Panc1 (cell line): ENCODE data around the gene TRAF3IP3. TPM values are rescaled to one million over a fixed set of nuclear protein-coding genes. Genes with fewer than 3 reads are reported as not detected.

Experiments used
- ATAC-seq: fragments of 200-7000 bp; cut with Tn5 transposase; 2 replicates; pipeline ENCODE4 v1.9.1; 2020; ENCODE audit warnings: mild to moderate bottlenecking, moderate library complexity
- BruUV-seq: library from RNA; stranded (reverse); fragments of 400-500 nt; replicated peaks from 2 replicates; lab custom pipeline; 2021; lab: Mats Ljungman, UMichigan
- CTCF ChIA-PET: fragments of 300-600 bp; sonication (Branson Sonifier 250); formaldehyde crosslinking; loops from one replicate; lab custom pipeline; 2022; ENCODE audit warnings: antibody characterized with exemption; lab: Charles Lee
- POLR2A ChIA-PET: fragments of 300-600 bp; sonication (Branson Sonifier 250); formaldehyde crosslinking; loops from one replicate; lab custom pipeline; 2022; ENCODE audit warnings: antibody characterized with exemption; lab: Charles Lee
- DNase-seq: peaks from one replicate; pipeline ENCODE4 v3.0.0-alpha.2; 2010; ENCODE audit warnings: low read depth, low spot score
- H3K27ac ChIP-seq: 2 replicates; pipeline ENCODE4 v1.5.1; 2011; ENCODE audit warnings: mild to moderate bottlenecking, low read length, inconsistent platforms
- H3K27me3 ChIP-seq: fragments of 200-500 bp; sonication (Bioruptor generic); 2 replicates; pipeline ENCODE4 v1.6.0; 2014; ENCODE audit warnings: low read length, inconsistent platforms; ENCODE audit not compliant: control insufficient read depth, insufficient read depth
- H3K36me3 ChIP-seq: fragments of 200-500 bp; sonication (Bioruptor generic); 2 replicates; pipeline ENCODE4 v1.5.1; 2014; ENCODE audit warnings: inconsistent platforms, mild to moderate bottlenecking, low read length, moderate library complexity; ENCODE audit not compliant: control insufficient read depth, insufficient read depth
- H3K4me1 ChIP-seq: 2 replicates; pipeline ENCODE4 v1.5.1; 2011; ENCODE audit warnings: inconsistent platforms, mild to moderate bottlenecking, low read length, moderate library complexity; ENCODE audit not compliant: control insufficient read depth, insufficient read depth
- H3K4me3 ChIP-seq, 2 experiments: 2 replicates each; pipeline ENCODE4 v1.5.1; 2011 to 2012; ENCODE audit warnings: low read depth in 2 of 2, low read length in 2 of 2, mild to moderate bottlenecking in 2 of 2, inconsistent platforms in 1 of 2, moderate library complexity in 1 of 2
- H3K9me3 ChIP-seq: fragments of 200-500 bp; sonication (Bioruptor generic); 2 replicates; pipeline ENCODE4 v1.5.1; 2014; ENCODE audit warnings: low read depth, mild to moderate bottlenecking, inconsistent platforms, low read length, moderate library complexity; ENCODE audit not compliant: control insufficient read depth, insufficient read depth
- CTCF ChIP-seq: fragments of 450-650 bp; IDR thresholded peaks from 2 replicates; pipeline ENCODE4 v1.5.1; 2017; ENCODE audit warnings: mild to moderate bottlenecking
- POLR2AphosphoS5 ChIP-seq: IDR thresholded peaks from 2 replicates; pipeline ENCODE4 v1.6.1; 2012; ENCODE audit warnings: mild to moderate bottlenecking, low read depth, low read length, moderate library complexity
- REST ChIP-seq, 2 experiments: IDR thresholded peaks; 2 replicates each; pipeline ENCODE4 v1.6.1; 2011 to 2012; ENCODE audit warnings: low read depth in 2 of 2, control low read depth in 1 of 2, low read length in 1 of 2, mild to moderate bottlenecking in 1 of 2, moderate library complexity in 1 of 2; ENCODE audit not compliant: insufficient read depth in 1 of 2
- SIN3A ChIP-seq: IDR thresholded peaks from 2 replicates; pipeline ENCODE4 v1.6.1; 2012; ENCODE audit warnings: low read depth, mild to moderate bottlenecking, low read length, moderate library complexity, borderline replicate concordance; ENCODE audit not compliant: insufficient read depth
- TCF7L2 ChIP-seq: IDR thresholded peaks from 2 replicates; pipeline ENCODE4 v1.6.1; 2011; ENCODE audit warnings: mild to moderate bottlenecking, low read depth, low read length, inconsistent platforms
- in situ Hi-C: cut with HindIII; loops from 2 replicates; pipeline ENCODE4 v1.10.0; 2016; ENCODE audit warnings: low sequenced_read_pairs, low pct_unique_long_range_greater_than_20kb
- intact Hi-C: fragments of 100-400 bp; cut with micrococcal nuclease; formaldehyde crosslinking; loops from one replicate; pipeline ENCODE4 v1.10.0; 2022; ENCODE audit not compliant: unreplicated experiment
- total RNA-seq: library from RNA; stranded (reverse); gene quantifications from one replicate; pipeline ENCODE4 v1.2.1, GENCODE V29; 2021; ENCODE audit not compliant: unreplicated experiment

TRAF3IP3 gene
- total RNA-seq, 1 experiment from 2014 or later, result 0.67 TPM

GRCh38 chr1:209717818-209718217, 38.0 kb upstream of the TRAF3IP3 start:
- no TSS peak for BruUV-seq
- no peaks in the 10 kb centered on the region for H3K36me3 ChIP-seq
- ATAC-seq, result no peak
- no peaks in the 10 kb centered on the region for H3K9me3 ChIP-seq
- DNase-seq, result no peak
- no peaks in the 10 kb centered on the region; the same call in 1 of the 2 replicates for H3K27me3 ChIP-seq
- CTCF ChIA-PET, result no interaction called here
- intact Hi-C loops, result no loop called here
- in situ Hi-C loops, result no loop called here
- POLR2A ChIA-PET, result no interaction called here
- H3K4me3 ChIP-seq, result no peak overlapping the region
- H3K27ac ChIP-seq, result no peak overlapping the region
- no peak for TF ChIP-seq SIN3A
- TF ChIP-seq POLR2AphosphoS5, result no peak
- H3K4me1 ChIP-seq, result no peaks in the 10 kb centered on the region

DNA sequence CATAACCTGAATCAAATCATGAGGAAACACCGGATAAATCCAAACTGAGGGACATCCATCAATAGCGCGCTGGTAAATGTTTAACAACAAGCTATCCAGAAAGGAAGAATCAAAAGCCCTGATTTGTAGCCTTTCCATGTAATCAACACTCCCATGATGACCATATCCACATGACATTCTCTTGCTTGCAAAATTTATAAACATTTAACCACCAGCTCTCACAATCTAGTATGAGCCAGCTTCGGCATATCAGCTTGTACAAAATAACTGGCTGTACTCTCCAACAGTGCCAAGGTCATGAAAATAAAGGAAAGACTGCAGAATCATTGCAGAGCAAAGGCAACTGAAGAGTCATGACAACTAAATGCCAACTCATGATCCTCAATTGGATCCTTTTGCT, 35.5 kb upstream of the TRAF3IP3 start:
- no peaks in the 10 kb centered on the region for H3K27me3 ChIP-seq
- in situ Hi-C loops, result no loop called here
- H3K36me3 ChIP-seq, result no peaks in the 10 kb centered on the region
- ATAC-seq (no peak), DNase-seq (no peak)
- intact Hi-C loops, result no loop called here
- POLR2A ChIA-PET, result no interaction called here
- H3K4me3 ChIP-seq, result no peak overlapping the region
- H3K27ac ChIP-seq, result no peak overlapping the region
- CTCF ChIA-PET, result interaction anchor here (1.0 kb wide), 1 partner anchor 30 kb away, joined by 3 read pairs; no protein-coding TSS in a partner anchor
- no peaks in the 10 kb centered on the region for H3K4me1 ChIP-seq
- no TSS peak for BruUV-seq
- no peaks in the 10 kb centered on the region for H3K9me3 ChIP-seq
- TF ChIP-seq POLR2AphosphoS5, result no peak
- no peak for TF ChIP-seq CTCF
- no peak for TF ChIP-seq SIN3A
- no peak for TF ChIP-seq REST (IDR thresholded peaks at IDR 0.05; ENCODE audit: insufficient read depth in 1 of 2, low read depth in 2 of 2, low read length in 1 of 2)
- no peak for TF ChIP-seq TCF7L2

GRCh38 chr1:209720826-209721225, 35.0 kb upstream of the TRAF3IP3 start:
- Histone ChIP-seq H3K4me1 (no peaks in the 10 kb centered on the region), H3K27ac (no peak overlapping the region), H3K27me3 (no peaks in the 10 kb centered on the region), H3K4me3 (no peak overlapping the region), H3K9me3 (no peaks in the 10 kb centered on the region), H3K36me3 (no peaks in the 10 kb centered on the region)
- intact Hi-C loops, result no loop called here
- no peak for ATAC-seq
- no TSS peak for BruUV-seq
- in situ Hi-C loops, result no loop called here
- POLR2A ChIA-PET, result no interaction called here
- TF ChIP-seq CTCF (no peak), POLR2AphosphoS5 (no peak), SIN3A (no peak), REST (IDR thresholded peaks at IDR 0.05; ENCODE audit: insufficient read depth in 1 of 2, low read depth in 2 of 2, low read length in 1 of 2) (no peak), TCF7L2 (no peak)
- CTCF ChIA-PET, result interaction anchor here (1.0 kb wide), 1 partner anchor 29 kb away, joined by 3 read pairs; no protein-coding TSS in a partner anchor
- no peak for DNase-seq
